Measurements from ENCODE around the gene SRSF3.

DNA sequence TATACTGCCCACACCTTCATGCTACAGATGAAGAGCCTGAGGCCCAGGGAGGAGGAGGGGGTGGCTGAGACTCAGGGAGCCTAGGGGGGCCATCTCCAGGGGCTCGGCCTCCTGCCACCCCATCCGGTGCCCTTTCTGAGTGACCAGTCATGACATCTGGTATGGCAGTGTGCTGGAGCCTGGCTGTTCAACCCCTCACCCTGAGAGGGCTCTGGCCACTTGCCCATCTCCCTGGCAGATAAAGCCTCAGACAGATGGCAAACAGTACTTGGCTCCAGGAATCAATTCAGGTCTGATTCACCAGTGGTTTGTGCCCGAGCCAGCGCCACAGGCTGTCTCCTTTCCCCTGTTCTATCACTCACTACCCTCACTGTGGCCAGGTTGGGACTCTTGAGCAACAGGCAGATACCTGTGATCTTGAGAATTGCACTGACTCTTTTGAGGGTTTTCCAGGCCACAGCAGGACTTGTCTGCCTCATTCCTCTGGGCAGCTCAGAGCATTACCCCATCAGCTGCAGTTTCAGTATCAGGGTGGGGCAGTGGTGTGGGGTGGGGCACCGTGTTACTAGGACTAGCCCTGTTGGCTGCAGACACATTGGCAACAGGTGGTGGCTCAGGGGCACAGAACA lies 22.8 kb downstream of the SRSF3 start:
- TF ChIP-seq CTCF (IDR thresholded peaks at IDR 0.05) (no peak), EZH2 (IDR thresholded peaks at IDR 0.05) (no peak)

All from neural progenitor cell (in vitro differentiated cells).